A549 treated with AZD9567 at 1 μM for 4 hours (cell line): Measurements from ENCODE around the gene USP14. TPM values are rescaled to one million over a fixed set of nuclear protein-coding genes. Genes with fewer than 3 reads are reported as not detected.

Experiments used
- total RNA-seq: library from RNA; stranded (reverse); fragments of 200-300 nt; extraction: Qiagen RNA extraction; gene quantifications from 5 replicates; pipeline ENCODE4 v1.2.3, GENCODE V29; 2022; ENCODE audit not compliant: insufficient read depth

Gene USP14
- 66.2 to 83.1 TPM (median 69.0 TPM) in 5 replicates for total RNA-seq

DNA sequence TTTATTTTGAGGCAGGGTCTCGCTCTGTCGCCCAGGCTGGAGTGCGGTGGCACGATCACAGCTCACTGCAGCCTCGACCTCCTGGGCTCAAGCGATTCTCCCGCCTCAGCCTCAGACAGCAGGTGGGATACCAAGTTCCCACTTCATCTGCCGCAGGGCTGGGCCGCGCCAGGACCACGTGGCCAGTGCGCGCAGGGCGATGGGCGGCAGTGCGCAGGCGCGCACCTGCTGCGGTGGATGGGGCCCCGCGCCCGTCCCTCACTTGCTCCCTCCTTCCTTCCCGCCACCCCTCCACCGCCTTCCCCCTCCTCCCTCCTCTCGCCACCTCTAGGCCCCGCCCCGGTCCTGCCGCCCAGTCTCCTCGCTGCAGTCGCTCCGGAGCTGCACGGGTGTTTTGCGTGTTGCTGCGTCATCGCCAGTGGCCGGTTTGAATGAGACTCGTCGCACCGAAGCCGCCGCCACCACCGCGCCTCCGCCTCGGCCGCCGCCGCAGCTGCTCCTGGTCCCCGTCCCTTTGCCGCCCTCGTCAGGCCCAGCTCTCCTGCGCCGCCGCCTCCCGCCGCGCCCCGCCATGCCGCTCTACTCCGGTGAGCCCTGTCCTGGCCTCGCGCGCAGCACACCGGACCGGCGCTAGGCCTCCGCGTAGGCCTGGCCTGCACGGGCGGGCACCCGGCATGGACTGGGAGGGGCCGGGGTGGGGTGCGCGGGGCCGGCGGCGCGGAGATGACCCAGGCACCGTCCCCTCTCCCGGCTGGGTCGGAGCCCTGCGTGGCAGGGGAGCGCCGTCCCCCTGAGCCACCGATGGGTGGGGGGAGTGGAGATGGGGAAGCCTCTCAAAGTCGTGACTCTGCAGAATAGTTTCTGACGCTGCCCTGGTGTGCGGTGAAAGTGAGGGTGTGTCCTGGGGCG is at the start of gene USP14:
Gene USP14, plus strand, starts transcription at position 430 of the 909 bp plus-strand sequence. Its CDS starts 142 bp downstream, at position 572.

Other genes starting within 250 kb of the USP14 start
- gene TUBB8B, start 108.9 kb upstream of the USP14 start, total RNA-seq = not detected in 5 replicates
- gene THOC1, start 109.5 kb downstream of the USP14 start, total RNA-seq = 10.5 to 21.5 TPM (median 19.1 TPM) in 5 replicates